ENCODE data around the gene HERC6.

DNA sequence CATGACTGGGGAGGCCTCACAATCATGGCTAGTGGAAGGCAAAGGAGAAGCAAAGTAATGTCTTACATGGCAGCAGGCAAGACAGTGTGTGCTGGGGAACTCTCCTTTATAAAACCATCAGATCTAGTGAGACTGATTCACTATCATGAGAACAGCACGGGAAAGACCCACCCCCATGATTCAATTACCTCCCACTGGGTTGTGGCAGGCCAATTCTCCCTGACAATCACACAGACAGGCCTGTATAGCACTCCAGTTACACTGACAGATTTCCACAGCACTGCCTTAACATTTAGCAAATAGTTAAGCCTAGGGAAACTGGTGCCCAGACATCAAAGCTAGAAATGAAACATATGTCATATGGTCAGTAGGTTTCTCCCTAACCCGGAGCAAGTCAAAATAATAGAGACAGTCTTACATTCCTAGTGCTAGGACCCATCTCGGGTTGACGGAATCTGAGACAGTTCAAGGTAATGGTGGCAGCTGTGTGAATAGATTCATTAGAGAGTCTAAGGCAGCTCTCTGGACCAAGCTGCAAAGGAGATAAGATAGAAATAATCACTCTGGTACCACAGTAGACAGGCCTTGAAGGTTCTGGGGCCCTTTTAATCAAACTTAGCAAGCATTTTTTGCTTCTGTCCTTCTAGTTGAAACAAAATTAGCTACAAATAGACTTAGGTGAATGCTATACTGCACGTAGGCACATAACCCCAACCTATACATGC lies 68.9 kb downstream of the HERC6 start:
- no peak for TF ChIP-seq CTCF (IDR thresholded peaks at IDR 0.05)
- no peak for TF ChIP-seq ZFP36 (IDR thresholded peaks at IDR 0.05; ENCODE audit: borderline replicate concordance, partially characterized antibody)
- TF ChIP-seq, protein P1, sequence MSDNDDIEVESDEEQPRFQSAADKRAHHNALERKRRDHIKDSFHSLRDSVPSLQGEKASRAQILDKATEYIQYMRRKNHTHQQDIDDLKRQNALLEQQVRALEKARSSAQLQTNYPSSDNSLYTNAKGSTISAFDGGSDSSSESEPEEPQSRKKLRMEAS (IDR thresholded peaks at IDR 0.05), result no peak
- TF ChIP-seq MAFK (IDR thresholded peaks at IDR 0.05; ENCODE audit: partially characterized antibody), result no peak
- TF ChIP-seq REST (IDR thresholded peaks at IDR 0.05), result no peak
- no peak for TF ChIP-seq CHD4 (IDR thresholded peaks at IDR 0.05; ENCODE audit: borderline replicate concordance)

All from A549 (cell line).